ENCODE measurements around the gene DKC1.

Gene DKC1

GRCh38 chrX:154761977-154762536 is 607 bp upstream of the DKC1 start:
- Histone ChIP-seq H3K4me3 (ENCODE audit: low read depth, low read length, poor library complexity, severe bottlenecking) (peak overlapping the region; percentile 100), H3K9ac (ENCODE audit: low read length) (peak overlapping the region; percentile 70), H3F3A (ENCODE audit: insufficient read depth, low read length) (no peaks in the 10 kb centered on the region), H3K27me3 (ENCODE audit: insufficient read depth, low read length) (no peaks in the 10 kb centered on the region), H3K79me2 (ENCODE audit: insufficient read depth, low read length) (peaks cover 21% of the 10 kb centered on the region), H4K20me1 (ENCODE audit: insufficient read depth, low read length) (no peaks in the 10 kb centered on the region), H3K4me2 (ENCODE audit: low read length) (peak overlapping the region; percentile 68), H3K36me3 (ENCODE audit: insufficient read depth, low read length) (peaks cover 31% of the 10 kb centered on the region), H2AFZ (ENCODE audit: low read length) (no peak overlapping the region), H3K4me1 (ENCODE audit: insufficient read depth, low read length, severe bottlenecking) (peaks cover 18% of the 10 kb centered on the region), H3K27ac (ENCODE audit: low read depth, low read length, poor library complexity, severe bottlenecking) (peak overlapping the region; percentile 89), H3K9me3 (ENCODE audit: low read length) (no peaks in the 10 kb centered on the region), H3K9me2 (ENCODE audit: low read depth, low read length) (no peaks in the 10 kb centered on the region)
- TF ChIP-seq, protein P1, sequence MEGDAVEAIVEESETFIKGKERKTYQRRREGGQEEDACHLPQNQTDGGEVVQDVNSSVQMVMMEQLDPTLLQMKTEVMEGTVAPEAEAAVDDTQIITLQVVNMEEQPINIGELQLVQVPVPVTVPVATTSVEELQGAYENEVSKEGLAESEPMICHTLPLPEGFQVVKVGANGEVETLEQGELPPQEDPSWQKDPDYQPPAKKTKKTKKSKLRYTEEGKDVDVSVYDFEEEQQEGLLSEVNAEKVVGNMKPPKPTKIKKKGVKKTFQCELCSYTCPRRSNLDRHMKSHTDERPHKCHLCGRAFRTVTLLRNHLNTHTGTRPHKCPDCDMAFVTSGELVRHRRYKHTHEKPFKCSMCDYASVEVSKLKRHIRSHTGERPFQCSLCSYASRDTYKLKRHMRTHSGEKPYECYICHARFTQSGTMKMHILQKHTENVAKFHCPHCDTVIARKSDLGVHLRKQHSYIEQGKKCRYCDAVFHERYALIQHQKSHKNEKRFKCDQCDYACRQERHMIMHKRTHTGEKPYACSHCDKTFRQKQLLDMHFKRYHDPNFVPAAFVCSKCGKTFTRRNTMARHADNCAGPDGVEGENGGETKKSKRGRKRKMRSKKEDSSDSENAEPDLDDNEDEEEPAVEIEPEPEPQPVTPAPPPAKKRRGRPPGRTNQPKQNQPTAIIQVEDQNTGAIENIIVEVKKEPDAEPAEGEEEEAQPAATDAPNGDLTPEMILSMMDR (IDR thresholded peaks at IDR 0.05; ENCODE audit: low read length), result no peak
- no peak for TF ChIP-seq EZH2 (IDR thresholded peaks at IDR 0.05; ENCODE audit: borderline replicate concordance, low read length)

DNA sequence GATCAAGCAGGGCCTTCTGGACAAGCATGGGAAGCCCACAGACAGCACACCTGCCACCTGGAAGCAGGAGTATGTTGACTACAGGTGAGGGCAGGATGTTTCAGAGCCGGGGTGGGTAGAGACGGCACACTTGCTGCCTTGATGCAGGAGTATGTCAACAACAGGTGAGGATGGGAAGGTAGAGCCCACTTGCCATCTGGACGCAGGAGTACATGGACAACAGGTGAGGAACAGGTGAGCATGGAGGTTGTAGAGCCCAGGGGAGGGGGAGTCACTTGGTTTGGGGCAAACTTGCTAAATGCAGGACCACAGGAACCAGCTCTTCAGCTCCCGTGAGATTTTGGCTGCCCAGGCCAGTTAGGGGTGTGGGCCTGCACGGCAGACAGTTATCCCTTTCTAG is 12.0 kb downstream of the DKC1 start:
- Histone ChIP-seq H3K4me2 (ENCODE audit: low read length) (no peak overlapping the region), H3K27ac (ENCODE audit: low read depth, low read length, poor library complexity, severe bottlenecking) (no peak overlapping the region), H3K36me3 (ENCODE audit: insufficient read depth, low read length) (peaks cover 89% of the 10 kb centered on the region), H2AFZ (ENCODE audit: low read length) (no peak overlapping the region), H3K9me3 (ENCODE audit: low read length) (no peaks in the 10 kb centered on the region), H4K20me1 (ENCODE audit: insufficient read depth, low read length) (no peaks in the 10 kb centered on the region), H3F3A (ENCODE audit: insufficient read depth, low read length) (no peaks in the 10 kb centered on the region), H3K79me2 (ENCODE audit: insufficient read depth, low read length) (no peaks in the 10 kb centered on the region), H3K4me1 (ENCODE audit: insufficient read depth, low read length, severe bottlenecking) (no peaks in the 10 kb centered on the region), H3K27me3 (ENCODE audit: insufficient read depth, low read length) (no peaks in the 10 kb centered on the region), H3K9ac (ENCODE audit: low read length) (no peak overlapping the region), H3K9me2 (ENCODE audit: low read depth, low read length) (no peaks in the 10 kb centered on the region), H3K4me3 (ENCODE audit: low read depth, low read length, poor library complexity, severe bottlenecking) (no peak overlapping the region)
- TF ChIP-seq, protein P1 (IDR thresholded peaks at IDR 0.05; ENCODE audit: low read length), result no peak
- no peak for TF ChIP-seq EZH2 (IDR thresholded peaks at IDR 0.05; ENCODE audit: borderline replicate concordance, low read length)

DNA sequence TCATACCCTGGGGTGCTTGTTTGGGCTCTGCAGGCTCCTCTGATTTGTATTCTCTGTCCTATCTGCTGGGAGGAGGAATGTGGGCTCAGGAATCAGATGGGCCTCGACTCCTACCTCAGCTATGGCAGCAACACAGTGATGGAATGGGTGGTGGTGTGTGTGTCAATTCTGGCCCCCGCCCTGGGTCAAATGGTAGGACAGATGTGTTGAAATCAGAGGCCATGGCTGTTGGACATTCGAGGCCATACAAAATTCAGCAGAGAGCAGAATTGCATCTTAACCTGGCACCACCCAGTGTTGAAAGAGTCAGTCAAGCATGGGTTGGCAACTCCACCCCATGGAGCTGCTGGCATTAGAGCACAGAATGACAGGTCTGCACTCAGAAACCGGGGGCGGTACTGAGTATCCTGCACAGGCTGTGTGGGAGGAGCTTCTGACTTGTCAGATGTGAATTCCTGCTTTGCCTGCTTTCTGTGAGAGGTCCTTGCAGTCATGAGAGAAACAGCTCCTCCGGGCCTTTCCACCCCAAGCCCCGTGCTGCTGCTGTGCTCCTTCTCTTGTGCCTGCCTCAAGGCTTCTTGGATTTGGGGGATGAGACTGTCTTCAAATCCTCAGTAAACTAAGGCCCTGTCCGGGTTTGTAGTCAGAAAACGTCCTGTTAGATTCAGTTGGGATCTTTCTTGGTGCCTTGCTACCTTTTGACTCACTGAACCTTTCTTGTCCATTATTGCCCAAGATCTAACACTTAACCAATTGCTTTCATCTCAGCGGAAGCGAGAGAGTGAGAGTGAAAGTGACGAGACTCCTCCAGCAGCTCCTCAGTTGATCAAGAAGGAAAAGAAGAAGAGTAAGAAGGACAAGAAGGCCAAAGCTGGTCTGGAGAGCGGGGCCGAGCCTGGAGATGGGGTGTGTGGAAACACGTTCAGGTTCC is 13.0 kb downstream of the DKC1 start:
- Histone ChIP-seq H3K9ac (ENCODE audit: low read length) (no peak overlapping the region), H3K36me3 (ENCODE audit: insufficient read depth, low read length) (peaks cover 78% of the 10 kb centered on the region), H3K27ac (ENCODE audit: low read depth, low read length, poor library complexity, severe bottlenecking) (no peak overlapping the region)

More for the DNA sequence above, 13.0 kb downstream of the DKC1 start:
- Histone ChIP-seq H4K20me1 (ENCODE audit: insufficient read depth, low read length) (no peaks in the 10 kb centered on the region), H3K9me2 (ENCODE audit: low read depth, low read length) (no peaks in the 10 kb centered on the region), H3K4me2 (ENCODE audit: low read length) (no peak overlapping the region), H3K79me2 (ENCODE audit: insufficient read depth, low read length) (no peaks in the 10 kb centered on the region), H2AFZ (ENCODE audit: low read length) (no peak overlapping the region), H3K4me1 (ENCODE audit: insufficient read depth, low read length, severe bottlenecking) (no peaks in the 10 kb centered on the region), H3K4me3 (ENCODE audit: low read depth, low read length, poor library complexity, severe bottlenecking) (no peak overlapping the region), H3F3A (ENCODE audit: insufficient read depth, low read length) (no peaks in the 10 kb centered on the region), H3K9me3 (ENCODE audit: low read length) (no peaks in the 10 kb centered on the region), H3K27me3 (ENCODE audit: insufficient read depth, low read length) (no peaks in the 10 kb centered on the region)
- TF ChIP-seq EZH2 (IDR thresholded peaks at IDR 0.05; ENCODE audit: borderline replicate concordance, low read length), result no peak
- TF ChIP-seq, protein P1 (IDR thresholded peaks at IDR 0.05; ENCODE audit: low read length), result no peak

All from OCI-LY1 (cell line).